OCI-LY7 (cell line): ENCODE data around the gene CAV1. TPM values are rescaled to one million over a fixed set of nuclear protein-coding genes. Genes with fewer than 3 reads are reported as not detected.

Experiments used
- BruUV-seq: library from RNA; stranded (reverse); fragments of 400-500 nt; replicated peaks from 2 replicates; lab custom pipeline; 2021; lab: Mats Ljungman, UMichigan
- CTCF ChIA-PET: fragments of 300-600 bp; sonication (Branson Sonifier 250); formaldehyde crosslinking; loops from one replicate; lab custom pipeline; 2022; ENCODE audit warnings: antibody characterized with exemption; ENCODE audit not compliant: unreplicated experiment; lab: Charles Lee
- POLR2A ChIA-PET: fragments of 300-600 bp; sonication (Branson Sonifier 250); formaldehyde crosslinking; loops from one replicate; lab custom pipeline; 2022; ENCODE audit warnings: antibody characterized with exemption; lab: Charles Lee
- DNase-seq: peaks from one replicate; pipeline ENCODE4 v3.0.0-alpha.2; 2015; ENCODE audit warnings: low spot score
- H2AFZ ChIP-seq: fragments of 200-600 bp; sonication (generic), shearing (Covaris generic); 2 replicates; pipeline ENCODE4 v1.6.1; 2014; ENCODE audit warnings: mild to moderate bottlenecking, antibody characterized with exemption, low read length, moderate library complexity
- H3K27ac ChIP-seq: fragments of 200-600 bp; sonication (generic); 2 replicates; pipeline ENCODE4 v1.5.1; 2014; ENCODE audit warnings: mixed run types, low read depth, mild to moderate bottlenecking, moderate library complexity, low read length, inconsistent platforms; ENCODE audit not compliant: poor library complexity, severe bottlenecking
- H3K36me3 ChIP-seq: fragments of 200-600 bp; sonication (generic); 2 replicates; pipeline ENCODE4 v1.6.1; 2014; ENCODE audit warnings: mild to moderate bottlenecking, antibody characterized with exemption, low read length, moderate library complexity, mixed read lengths; ENCODE audit not compliant: insufficient read depth
- H3K4me1 ChIP-seq: fragments of 200-600 bp; sonication (generic); 2 replicates; pipeline ENCODE4 v1.5.1; 2014; ENCODE audit warnings: mild to moderate bottlenecking, low read length; ENCODE audit not compliant: insufficient read depth, poor library complexity, severe bottlenecking
- H3K4me2 ChIP-seq: fragments of 200-600 bp; sonication (generic); 2 replicates; pipeline ENCODE4 v1.6.1; 2014; ENCODE audit warnings: mild to moderate bottlenecking, low read length
- H3K4me3 ChIP-seq: fragments of 200-600 bp; sonication (generic); 2 replicates; pipeline ENCODE4 v1.5.1; 2014; ENCODE audit warnings: mild to moderate bottlenecking, low read depth, low read length; ENCODE audit not compliant: poor library complexity, severe bottlenecking
- H3K79me2 ChIP-seq: fragments of 200-600 bp; sonication (generic); 2 replicates; pipeline ENCODE4 v1.6.1; 2016; ENCODE audit warnings: low read depth, mild to moderate bottlenecking, low read length, moderate library complexity, mixed read lengths; ENCODE audit not compliant: insufficient read depth
- H3K9me2 ChIP-seq: fragments of 200-600 bp; sonication (generic); 2 replicates; pipeline ENCODE4 v1.6.1; 2016; ENCODE audit warnings: mild to moderate bottlenecking, low read length, mixed read lengths; ENCODE audit not compliant: insufficient read depth
- H3K9me3 ChIP-seq: fragments of 200-600 bp; sonication (generic); 2 replicates; pipeline ENCODE4 v1.6.1; 2014; ENCODE audit warnings: mild to moderate bottlenecking, mixed run types, low read length, mixed read lengths
- H4K20me1 ChIP-seq: fragments of 200-600 bp; sonication (generic); 2 replicates; pipeline ENCODE4 v1.6.1; 2014; ENCODE audit warnings: mild to moderate bottlenecking, antibody characterized with exemption, low read length, moderate library complexity, mixed read lengths; ENCODE audit not compliant: insufficient read depth
- CTCF ChIP-seq: fragments of 200-600 bp; sonication (generic); conservative IDR thresholded peaks from 2 replicates; pipeline ENCODE4 v1.5.1; 2014; ENCODE audit warnings: mild to moderate bottlenecking, antibody characterized with exemption, low read length, moderate library complexity, mixed read lengths
- EZH2phosphoT487 ChIP-seq: fragments of 200-600 bp; sonication (generic); IDR thresholded peaks from 2 replicates; pipeline ENCODE4 v1.6.1; 2018; ENCODE audit warnings: low read depth, borderline replicate concordance, mild to moderate bottlenecking, mixed run types, antibody characterized with exemption, low read length, moderate library complexity, mixed read lengths
- intact Hi-C: fragments of 100-400 bp; cut with micrococcal nuclease; formaldehyde crosslinking; loops from one replicate; pipeline ENCODE4 v1.10.0; 2022; ENCODE audit not compliant: unreplicated experiment
- total RNA-seq, 2 experiments: library from RNA; depleted of rRNA in 1 of 2; stranded (reverse); fragments of >200 nt in 1 of 2; shearing (Covaris generic) in 1 of 2; gene quantifications; 2 replicates each; pipeline ENCODE4 v1.2.3, GENCODE V29; 2014 to 2022

The CAV1 gene
- total RNA-seq, 2 experiments from 2014 or later: not detected

GRCh38 chr7:116538138-116538537 lies 13.3 kb downstream of the CAV1 start:
- no peaks in the 10 kb centered on the region for H3K9me2 ChIP-seq
- no TSS peak for BruUV-seq
- TF ChIP-seq CTCF (no peak), EZH2phosphoT487 (no peak)
- CTCF ChIA-PET: no interaction called here
- no peaks in the 10 kb centered on the region for H4K20me1 ChIP-seq
- DNase-seq: no peak
- H2AFZ ChIP-seq: no peak overlapping the region
- no peaks in the 10 kb centered on the region for H3K36me3 ChIP-seq
- H3K27ac ChIP-seq: no peak overlapping the region
- intact Hi-C loops: no loop called here
- no peaks in the 10 kb centered on the region for H3K79me2 ChIP-seq
- H3K4me1 ChIP-seq: no peaks in the 10 kb centered on the region
- no peaks in the 10 kb centered on the region for H3K9me3 ChIP-seq
- POLR2A ChIA-PET: no interaction called here
- H3K4me2 ChIP-seq: no peak overlapping the region
- H3K4me3 ChIP-seq: no peak overlapping the region

DNA sequence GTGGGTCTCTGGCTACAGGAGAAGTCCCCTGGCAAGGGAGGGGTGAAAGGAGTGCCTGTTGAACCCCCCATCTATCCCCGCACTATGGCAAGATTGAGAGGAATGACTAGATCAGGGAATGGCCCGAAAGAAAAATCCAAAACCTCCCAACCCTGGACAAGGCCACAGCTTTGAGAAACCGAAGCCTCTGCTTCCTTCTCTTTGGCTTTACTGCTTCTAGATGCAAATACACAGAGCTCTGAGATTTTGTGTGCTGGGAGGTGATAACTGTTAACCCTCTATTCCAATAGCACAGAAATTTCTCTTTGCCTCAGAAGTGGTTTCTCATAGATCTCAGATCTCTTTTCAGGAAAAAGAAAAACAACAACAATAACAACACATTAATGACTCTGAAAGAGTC lies 15.0 kb downstream of the CAV1 start:
- no peak overlapping the region for H3K27ac ChIP-seq
- no peaks in the 10 kb centered on the region for H3K9me3 ChIP-seq
- H3K4me3 ChIP-seq: no peak overlapping the region
- no peak overlapping the region for H2AFZ ChIP-seq
- H3K36me3 ChIP-seq: no peaks in the 10 kb centered on the region
- H3K4me2 ChIP-seq: no peak overlapping the region
- TF ChIP-seq CTCF: no peak
- TF ChIP-seq EZH2phosphoT487: no peak
- POLR2A ChIA-PET: no interaction called here
- no peaks in the 10 kb centered on the region for H3K79me2 ChIP-seq
- H4K20me1 ChIP-seq: no peaks in the 10 kb centered on the region
- H3K4me1 ChIP-seq: no peaks in the 10 kb centered on the region
- DNase-seq: no peak
- CTCF ChIA-PET: no interaction called here
- H3K9me2 ChIP-seq: no peaks in the 10 kb centered on the region
- BruUV-seq: no TSS peak
- intact Hi-C loops: no loop called here

- intact Hi-C loops: no loop called here
- Histone ChIP-seq H3K9me3 (no peaks in the 10 kb centered on the region), H2AFZ (no peak overlapping the region), H3K79me2 (no peaks in the 10 kb centered on the region), H3K27ac (no peak overlapping the region), H3K36me3 (no peaks in the 10 kb centered on the region), H4K20me1 (no peaks in the 10 kb centered on the region), H3K4me3 (no peak overlapping the region), H3K4me1 (no peaks in the 10 kb centered on the region), H3K9me2 (no peaks in the 10 kb centered on the region), H3K4me2 (no peak overlapping the region)
- TF ChIP-seq CTCF: no peak
- no peak for TF ChIP-seq EZH2phosphoT487
- DNase-seq: no peak
- CTCF ChIA-PET: no interaction called here
- BruUV-seq: no TSS peak
- POLR2A ChIA-PET: no interaction called here
Observed at GRCh38 chr7:116540743-116541142, 15.9 kb downstream of the CAV1 start.
